IPS-NIHi7 (cell line): ENCODE measurements around the gene SOST.

Source experiments
- DNase-seq: peaks from one replicate; pipeline ENCODE4 v3.0.0; 2012; ENCODE audit warnings: mixed read lengths; ENCODE audit errors: extremely low spot score

Gene SOST

DNA sequence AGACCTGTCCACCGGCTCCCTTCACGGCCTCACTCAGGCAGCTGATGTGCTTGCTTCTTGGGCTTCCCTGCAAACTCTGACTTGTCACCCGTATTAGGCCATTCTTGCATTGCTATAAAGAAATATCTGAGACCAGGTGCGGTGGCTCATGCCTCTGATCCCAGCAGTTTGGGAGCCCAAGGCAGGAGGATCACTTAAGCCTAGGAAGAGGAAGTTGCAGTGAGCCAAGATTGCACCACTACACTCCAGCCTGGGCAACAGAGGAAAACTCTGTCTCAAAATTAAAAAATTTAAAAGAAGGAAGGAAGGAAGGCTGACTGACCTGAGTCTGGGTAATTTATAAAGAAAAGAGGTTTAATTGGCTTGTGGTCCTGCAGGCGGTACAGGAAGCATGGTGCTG lies 17.0 kb downstream of the SOST start:
- no peak for DNase-seq

DNA sequence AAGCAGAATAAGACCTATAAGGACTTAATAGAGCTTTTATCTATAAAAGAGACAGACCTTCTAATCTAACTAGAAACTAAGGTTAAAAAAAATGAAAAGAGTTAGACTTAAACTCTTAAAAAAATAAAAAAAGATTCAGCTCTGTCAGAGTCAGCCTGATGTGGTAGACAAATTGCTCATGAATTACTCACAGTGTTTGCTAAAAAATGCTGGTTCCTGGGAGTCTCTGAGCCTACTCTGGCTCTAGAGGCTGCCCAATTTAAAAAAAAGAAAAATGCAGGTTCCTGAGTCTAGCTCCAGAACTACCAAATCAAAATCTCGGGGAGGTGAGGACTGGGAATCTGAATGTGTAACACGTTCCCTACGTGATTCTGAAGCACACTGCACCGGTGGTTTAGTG lies 18.1 kb downstream of the SOST start:
- DNase-seq, result no peak

DNA sequence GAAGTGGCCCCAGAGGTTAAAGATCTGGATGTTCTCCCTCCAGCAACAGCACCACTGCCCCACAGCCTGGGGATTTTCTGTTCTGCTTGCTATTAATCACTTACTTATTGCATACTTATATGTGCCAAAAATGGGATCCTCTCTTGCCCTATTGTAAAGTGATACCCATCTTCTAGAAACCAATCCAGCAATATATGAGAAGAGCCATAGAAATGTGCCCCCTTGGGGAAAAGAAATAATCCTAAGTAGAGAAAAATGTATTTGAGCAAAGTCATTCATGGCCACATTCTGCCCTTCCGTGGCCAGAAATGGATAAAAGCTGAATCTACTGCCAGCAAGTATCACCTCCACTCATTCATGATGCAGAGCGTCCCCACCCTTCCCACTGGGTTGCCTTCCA lies 20.9 kb downstream of the SOST start:
- DNase-seq, result no peak

DNA sequence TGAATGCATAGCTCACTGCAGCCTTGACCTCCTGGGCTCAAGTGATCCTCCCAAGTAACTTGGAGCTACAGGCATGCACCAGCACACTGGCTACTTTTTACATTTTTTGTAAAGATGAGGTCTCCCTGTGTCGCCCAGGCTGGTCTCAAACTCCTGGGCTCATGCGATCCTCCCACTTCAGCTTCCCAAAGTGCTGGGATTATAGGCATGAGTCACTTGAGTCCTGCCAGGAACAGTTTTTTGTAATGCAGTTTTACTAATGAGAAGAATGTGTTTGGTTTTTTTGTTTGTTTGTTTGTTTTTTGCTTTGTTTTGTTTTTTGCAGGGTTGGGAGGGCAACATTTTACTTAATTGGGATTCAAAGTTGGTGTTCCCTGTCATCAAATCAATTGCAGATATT lies 22.2 kb downstream of the SOST start:
- no peak for DNase-seq

DNA sequence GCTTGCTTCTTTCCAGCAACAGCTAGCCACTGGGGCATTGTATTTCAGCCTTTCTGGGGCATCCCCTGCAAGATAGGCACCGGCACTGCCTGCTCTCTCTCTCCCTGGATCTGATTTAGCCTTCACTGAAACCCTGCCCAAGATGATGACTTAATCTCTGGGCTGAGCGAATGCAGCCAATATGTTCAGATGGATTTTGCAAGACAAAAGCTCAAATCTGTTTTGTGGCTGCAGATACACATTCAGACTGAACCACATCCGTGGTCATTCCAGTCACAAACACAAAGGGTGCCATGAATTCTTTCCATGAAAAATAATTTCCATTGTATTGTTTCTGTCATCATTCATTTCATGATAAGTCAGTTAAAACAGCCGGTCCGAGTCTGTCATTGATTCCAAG lies 24.2 kb downstream of the SOST start:
- DNase-seq, result no peak

DNA sequence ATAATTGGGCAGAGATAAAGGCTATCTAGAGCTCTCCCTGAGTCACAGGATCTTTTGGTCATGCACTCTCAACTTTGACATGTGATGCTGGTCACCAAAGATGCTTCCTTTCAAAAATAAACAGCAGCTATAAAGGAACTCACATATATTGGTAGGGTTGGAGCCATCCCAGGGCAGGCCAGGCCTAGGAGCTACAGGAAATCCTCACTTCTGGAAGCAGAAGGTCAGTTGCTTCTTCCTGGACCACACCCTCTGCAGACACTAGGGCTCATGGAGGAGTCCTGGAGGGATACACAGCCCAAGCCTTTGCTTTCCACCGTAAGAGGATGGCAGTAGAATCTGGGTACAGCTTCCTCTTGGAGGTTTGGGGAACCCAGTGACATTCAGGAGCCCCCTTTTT lies 24.6 kb downstream of the SOST start:
- DNase-seq, result no peak

DNA sequence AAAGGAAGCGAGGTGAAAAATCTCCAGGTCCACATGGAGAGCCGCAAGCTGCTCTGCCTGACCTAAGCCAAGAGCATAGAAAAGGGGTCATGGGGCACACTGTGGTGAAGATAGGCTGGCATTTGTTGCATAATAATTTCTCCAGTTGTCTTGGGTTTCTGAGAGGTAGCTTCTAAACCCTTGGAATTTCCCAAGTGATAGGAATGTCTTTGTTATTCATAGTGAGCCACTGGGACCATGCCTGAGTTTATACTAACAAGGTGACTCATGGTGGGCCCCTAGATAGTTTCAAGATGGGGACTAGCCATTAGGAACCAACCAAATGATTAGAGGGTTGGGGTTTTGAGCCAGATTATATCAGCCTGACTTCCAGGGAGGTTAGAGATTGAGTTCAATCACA lies 25.6 kb downstream of the SOST start:
- DNase-seq, result no peak

DNA sequence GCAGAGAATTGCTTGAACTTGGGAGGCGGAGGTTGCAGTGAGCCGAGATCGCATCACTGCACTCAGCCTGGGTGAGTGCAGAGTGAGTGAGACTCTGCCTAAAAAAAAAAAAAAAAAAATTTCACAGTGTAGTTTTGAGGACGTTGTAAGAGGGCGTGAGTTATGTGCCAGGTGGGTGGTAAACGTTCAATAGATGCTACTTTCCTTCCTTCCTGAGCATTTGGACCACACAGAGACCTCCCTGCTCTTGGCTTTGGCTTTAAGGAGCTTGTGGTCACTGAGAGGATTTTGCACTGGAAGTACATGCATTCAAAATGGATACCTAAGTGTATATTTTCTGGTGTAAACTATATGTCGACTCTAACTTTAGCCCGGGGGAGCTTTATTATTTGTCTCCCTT lies 30.5 kb downstream of the SOST start:
- no peak for DNase-seq

DNA sequence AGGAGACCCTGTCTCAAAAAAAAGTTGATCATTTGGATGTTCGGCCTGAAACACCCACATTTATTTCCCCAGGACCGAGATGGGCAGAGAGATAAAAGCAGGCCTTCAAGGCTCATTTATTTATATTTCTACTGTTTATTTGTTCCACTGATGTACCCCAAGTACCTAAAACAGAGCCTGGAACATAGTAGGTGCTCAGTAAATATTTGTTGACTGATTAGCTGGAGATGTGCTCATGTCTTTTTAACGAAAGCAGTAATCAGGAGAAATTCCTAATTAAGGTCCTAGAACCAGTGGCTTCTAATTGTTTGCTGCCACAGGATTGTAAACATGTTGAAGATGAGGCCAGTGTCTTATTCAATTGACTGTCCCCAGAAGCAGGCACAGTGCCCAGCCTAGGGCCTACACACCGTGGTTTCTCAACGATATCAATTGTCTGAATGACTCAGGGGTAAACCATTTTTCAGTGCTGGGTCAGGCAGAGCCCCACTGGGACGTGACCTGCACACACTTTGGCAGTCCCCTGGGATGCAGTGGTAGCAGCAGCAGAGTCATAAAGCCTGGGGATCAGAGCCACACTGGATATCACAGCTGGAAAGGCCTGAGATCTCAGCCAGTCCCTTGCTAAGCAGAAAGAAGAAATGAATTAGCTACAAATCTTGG lies 34.8 kb downstream of the SOST start:
- DNase-seq, result no peak

DNA sequence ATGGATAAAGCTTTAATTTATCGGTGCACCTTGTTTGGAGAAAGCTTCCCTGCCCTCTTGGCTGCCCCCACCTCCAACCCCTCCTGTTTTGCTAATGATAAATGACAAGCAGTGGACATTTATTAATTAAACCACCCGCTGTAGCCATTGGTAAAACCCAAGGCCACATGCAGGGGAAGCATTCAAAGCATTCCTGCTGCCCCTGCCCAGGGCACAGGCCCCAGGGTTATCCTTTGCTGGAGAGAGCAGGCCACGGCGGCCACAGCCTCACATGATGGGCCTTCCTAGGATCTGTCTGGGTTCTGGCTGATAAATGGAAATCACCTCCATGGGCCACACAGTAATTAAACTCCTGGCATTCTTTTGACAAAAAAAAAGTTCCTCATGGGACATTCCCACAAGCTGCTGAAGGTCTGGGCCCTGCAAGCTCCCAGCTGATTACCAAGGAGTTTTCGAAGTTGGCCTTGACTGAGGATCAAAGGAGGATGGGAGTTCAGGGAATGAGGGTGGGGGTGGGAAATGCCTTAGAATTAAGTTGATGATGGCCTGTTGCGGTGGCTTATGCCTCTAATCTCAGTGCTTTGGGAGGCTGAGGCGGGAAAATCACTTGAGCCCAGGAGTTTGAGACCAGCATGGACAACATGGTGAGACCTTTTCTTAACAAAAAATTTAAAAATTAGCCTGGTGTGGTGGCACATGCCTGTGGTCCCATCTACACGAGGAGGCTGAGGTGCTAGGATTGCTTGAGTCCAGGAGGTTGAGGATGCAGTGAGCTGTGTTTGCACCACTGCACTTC lies 35.5 kb downstream of the SOST start:
- DNase-seq, result no peak

DNA sequence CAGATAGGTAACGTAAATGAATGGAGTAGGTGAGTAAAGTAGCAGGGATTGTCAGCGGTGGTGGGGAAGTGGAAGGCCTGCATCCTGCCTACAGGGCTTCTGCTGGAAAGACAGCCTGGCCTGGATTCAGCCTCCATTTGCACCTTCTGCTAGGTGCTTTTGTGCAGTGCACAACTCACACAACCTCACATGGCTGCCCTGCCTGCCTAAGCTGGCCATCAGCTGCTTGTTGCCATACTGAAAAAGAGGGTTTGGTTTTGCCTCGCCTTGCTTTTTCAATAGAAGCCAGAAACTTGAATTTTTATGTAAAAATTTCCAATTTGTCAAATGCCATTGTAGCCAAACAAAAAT lies 36.3 kb downstream of the SOST start:
- DNase-seq, result no peak

DNA sequence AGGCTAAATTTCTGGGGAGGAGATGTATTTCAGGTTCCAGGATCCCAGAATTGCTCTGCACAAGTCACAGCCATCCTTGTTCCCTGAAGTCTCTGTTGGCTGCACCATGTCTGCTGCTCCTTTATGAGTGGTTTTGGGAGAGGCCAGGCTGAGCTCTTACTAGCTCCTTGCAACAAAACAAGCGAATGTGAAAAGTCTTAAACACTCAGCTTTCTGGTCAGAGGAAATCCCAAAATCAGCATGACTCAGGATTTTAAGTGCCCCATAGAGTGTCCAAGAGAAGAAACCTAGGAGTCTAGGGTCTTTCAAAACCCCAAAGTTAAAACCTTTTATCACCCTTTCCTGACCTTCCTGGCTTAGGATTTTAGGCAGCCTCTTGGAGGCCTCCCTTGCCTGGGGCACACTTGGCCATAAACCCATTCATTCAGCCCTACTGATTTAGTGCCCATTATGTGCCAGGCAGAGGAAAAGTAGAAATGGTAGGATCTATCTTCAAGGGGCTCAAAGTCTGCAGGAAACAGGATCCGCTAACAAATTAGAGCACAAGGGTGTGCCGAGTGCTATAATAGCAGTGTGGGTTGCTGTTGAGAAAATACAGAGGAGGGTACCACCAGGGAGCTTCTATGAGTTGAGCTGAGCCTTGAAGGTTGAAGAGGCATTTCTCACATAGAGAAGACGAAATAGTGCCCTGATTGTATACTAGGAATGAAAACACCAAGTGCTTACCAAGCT lies 36.9 kb downstream of the SOST start:
- DNase-seq, result no peak

DNA sequence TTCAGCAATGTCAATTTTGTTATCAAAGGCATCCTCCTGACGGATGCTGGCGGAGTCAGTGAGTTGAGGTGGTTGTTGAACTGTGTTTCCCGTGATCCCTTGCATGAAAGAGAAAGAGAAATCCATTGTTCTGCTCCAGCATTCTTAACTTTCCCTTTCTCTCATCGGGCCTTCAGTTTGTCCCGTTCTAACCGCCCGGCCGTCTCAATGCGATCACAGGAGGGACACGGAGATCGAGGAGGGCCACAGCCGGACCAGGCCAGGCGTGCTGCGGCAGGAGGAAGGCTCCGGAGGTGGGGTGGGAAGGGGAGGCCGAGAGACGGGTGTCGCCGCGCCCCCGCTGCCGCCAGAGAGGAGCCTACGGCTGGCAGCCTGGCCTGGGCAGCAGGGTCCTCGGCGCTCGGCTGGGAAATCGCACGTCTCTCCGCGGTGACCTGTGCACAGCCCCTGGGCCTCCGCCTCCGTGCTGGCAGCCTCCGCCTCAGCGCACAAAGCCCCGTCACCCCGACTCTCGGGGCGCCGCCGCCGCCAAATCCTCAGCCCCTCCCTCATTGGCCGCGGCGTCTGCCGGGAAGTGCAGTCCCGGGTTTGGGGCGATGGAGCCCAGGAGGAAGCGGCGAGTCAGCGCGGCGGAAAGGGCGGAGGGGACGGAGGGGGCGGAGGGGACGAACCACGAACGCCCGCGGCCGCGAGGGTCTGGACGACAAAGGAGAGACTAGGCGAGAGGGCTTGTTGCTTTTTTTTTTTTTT lies 38.1 kb downstream of the SOST start:
- DNase-seq, result peak; percentile 83

DNA sequence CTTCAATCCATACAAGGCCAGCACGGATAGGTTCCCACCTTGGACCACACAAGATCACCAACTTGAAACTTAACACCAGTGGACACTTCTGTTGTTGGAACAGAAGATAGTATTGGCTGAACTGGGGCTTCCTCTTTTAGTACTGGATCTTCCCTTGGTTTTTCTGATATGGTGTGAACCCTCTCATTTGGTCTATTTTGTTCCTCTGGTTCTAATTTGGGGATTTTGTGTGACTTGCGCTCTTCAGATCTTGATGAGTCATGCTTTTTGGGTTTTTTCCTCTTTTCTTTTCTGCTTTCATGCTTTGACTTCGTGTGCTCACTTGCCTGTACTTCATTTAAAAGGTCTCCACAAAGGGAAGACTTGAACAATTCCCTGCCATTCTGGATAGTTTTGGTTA lies 39.0 kb downstream of the SOST start:
- no peak for DNase-seq

DNA sequence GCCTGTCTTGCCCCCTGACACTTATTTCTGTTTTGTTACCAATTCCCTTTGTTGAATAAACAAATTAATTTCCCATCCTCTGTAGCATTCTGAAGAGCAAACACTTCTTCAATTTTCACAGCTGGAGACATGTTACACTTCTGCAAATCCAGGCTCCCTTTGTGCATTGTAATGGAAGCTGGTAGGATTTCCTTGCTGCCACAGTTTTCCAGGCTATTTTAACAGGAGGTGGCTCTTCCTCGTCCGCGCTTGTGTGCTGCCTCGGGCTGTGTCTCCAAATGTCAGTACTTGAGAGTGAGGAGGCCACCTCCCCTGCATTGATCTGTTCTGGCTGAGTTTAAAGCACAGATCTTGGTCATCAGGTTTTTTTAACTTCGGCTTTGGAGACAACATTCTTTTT lies 40.0 kb downstream of the SOST start:
- DNase-seq, result no peak

DNA sequence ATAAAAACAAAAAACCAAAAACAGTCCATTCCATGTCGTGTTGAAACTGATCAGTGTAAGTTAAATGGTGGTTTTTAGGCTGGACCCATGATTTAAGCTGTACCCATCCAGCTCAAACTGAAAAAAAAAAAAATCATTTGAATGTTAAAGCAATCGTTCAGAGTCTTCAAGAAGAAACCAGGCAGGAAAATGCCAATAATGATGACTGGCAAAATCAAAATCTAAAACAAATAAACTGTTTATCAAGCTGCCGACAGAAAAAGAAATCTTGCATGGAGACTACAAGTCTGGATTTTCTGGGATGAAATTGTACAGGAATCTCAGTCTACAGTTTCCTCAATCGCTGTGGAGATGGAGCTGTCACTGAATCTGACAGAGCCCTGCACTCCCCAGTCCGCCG lies 40.7 kb downstream of the SOST start:
- DNase-seq, result no peak

DNA sequence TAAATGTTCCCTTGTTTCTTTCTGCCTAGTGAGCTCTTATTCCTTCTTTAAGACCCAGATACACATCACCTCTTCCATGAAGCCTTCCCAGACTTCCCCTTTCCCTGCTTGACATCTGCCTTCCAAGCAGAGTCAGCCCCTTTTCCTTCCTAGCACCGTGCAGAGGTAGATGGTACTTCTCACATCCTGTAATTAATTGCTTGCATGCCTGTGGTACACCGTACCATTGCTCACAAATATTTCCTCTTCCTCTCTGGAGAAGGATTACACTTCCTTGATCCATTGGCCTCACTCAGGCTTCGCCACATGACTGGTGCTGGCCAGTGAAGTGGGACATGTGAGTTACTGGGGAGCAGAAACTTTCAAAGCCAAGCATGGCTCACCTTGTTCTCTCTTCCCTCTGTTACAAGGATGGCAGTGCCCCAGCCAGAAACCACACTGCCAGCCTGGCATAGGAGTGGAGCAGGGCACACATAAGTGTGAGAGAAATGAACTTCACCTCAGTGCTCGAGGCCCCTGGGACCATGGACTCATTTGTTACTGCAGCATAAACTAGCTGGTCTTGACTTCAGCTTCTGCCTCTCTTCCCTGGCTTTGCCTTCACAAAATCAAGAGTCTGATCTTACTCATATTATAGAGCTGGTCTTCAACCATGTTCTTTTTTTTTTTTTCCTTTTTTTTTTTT lies 44.0 kb downstream of the SOST start:
- no peak for DNase-seq

DNA sequence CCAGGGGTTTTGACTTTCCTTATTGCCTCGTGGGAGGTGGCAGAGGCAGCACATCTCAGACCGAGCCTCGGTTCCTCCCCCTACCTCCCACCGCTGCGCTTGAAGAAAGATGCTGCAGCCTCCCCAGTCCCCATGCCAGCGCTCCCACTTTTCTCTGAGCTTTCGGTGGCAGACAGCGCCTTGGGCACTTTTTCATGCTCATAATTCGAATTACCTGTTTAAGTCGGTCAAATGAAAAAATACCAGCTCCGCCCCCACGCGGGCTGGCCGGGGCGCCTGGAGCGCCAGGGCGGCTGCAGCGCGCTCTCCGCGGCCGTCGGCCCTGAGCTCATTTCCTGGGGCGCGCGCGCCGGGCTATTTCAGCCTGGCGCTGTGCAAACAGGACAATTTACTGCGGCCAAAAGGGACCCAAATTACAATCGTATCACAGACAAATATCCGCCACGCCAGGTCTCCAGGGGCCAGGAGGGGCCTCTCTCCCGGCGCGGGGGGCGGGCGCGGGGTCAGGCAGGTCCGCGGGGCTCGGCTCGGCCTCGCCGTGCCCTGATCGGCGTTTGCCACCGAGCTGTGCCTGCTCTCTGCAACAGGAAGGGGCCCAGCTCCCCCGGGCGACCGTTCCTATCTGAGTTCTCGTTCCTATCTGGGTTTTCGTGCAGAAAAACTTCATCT lies 45.0 kb downstream of the SOST start:
- peak; percentile 58 for DNase-seq

DNA sequence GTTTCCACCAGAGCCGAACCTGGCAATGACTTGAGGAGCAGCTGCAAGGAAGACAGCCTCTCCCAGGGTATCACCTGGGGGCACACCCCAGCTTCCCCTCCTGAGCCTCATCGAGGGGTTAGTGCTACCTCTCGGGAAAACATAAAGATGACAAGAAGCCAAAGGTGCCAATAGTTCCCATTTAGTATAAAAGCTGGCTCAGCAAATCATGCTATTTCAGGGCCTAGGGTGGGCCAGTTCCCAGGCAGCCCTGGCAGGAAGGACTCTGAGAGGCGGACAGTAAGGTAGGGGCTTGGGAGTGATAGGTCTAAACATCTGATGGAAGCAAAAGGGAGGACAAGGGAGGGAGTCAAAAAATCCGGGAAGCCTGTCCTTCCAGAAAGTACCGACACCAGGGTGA lies 46.2 kb downstream of the SOST start:
- no peak for DNase-seq

DNA sequence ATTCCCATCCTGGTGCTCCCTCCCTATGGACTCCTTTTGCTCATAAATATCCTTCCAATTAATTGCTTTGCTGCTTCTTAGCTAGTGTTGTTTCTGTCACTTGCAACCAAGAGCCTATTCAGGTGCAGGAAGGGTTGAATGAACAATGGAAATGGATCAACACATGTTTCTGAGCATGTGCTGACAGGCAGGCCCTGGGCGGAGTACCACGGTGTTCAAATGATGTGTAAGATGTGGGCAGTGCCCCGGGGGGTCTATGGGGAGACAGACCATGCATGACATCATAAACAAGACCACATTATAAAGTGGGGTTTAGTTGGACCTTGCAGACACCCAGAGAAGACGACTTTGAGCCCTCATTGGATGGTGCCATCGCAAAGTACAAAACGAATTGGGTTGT lies 48.5 kb downstream of the SOST start:
- DNase-seq, result no peak

DNA sequence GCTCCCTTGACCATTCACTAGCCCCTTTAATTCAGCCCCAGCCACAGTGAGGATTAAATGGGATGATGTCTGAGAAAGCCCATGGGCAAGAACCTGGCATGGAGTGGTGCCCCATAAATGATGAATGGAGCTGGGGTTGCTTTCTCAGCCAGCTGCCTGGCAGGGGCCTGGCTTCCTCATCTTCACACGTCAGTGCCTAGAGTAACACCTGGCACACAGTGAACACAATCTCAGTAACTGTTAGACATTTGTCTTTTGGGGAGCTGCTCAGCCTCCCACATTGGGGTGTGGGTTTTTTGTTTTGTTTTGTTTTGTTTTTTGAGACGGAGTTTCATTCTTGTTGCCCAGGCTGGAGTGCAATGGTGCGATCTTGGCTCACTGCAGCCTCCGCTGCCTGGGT lies 49.4 kb downstream of the SOST start:
- no peak for DNase-seq
